PFSK-1 (cell line): ENCODE data around the gene SLC36A1.

ENCODE experiments used
- POLR2AphosphoS5 ChIP-seq: IDR thresholded peaks from 2 replicates; pipeline ENCODE4 v1.6.1; 2012; ENCODE audit warnings: low read depth, mild to moderate bottlenecking, control low read depth, low read length, moderate library complexity
- SIN3A ChIP-seq: IDR thresholded peaks from 2 replicates; pipeline ENCODE4 v1.6.1; 2012; ENCODE audit warnings: mild to moderate bottlenecking, low read length, moderate library complexity, borderline replicate concordance; ENCODE audit not compliant: insufficient read depth
- TAF1 ChIP-seq: IDR thresholded peaks from 2 replicates; pipeline ENCODE4 v1.6.1; 2012; ENCODE audit warnings: low read length, control low read depth, borderline replicate concordance; ENCODE audit not compliant: insufficient read depth

- TF ChIP-seq POLR2AphosphoS5 (no peak), TAF1 (no peak), SIN3A (no peak)
Observed at GRCh38 chr5:151450605-151451004, 3.2 kb downstream of the SLC36A1 start.
